Caco-2 (cell line): ENCODE results near the gene LRRC49. TPM values are rescaled to one million over a fixed set of nuclear protein-coding genes. Genes with fewer than 3 reads are reported as not detected.

Experiments
- BruUV-seq: library from RNA; stranded (reverse); fragments of 400-500 nt; replicated peaks from 2 replicates; lab custom pipeline; 2021; lab: Mats Ljungman, UMichigan
- CTCF ChIA-PET: fragments of 300-600 bp; sonication (Branson Sonifier 250); formaldehyde crosslinking; loops from one replicate; lab custom pipeline; 2022; ENCODE audit warnings: antibody characterized with exemption; lab: Charles Lee
- POLR2A ChIA-PET: fragments of 300-600 bp; sonication (Branson Sonifier 250); formaldehyde crosslinking; loops from one replicate; lab custom pipeline; 2022; ENCODE audit warnings: antibody characterized with exemption; lab: Charles Lee
- DNase-seq, 2 experiments: peaks; one replicate each; pipeline versions ENCODE4 v3.0.0 to v3.0.0-alpha.2; 2020 to 2022
- H3K27me3 ChIP-seq: replicated peaks from 2 replicates; pipeline ENCODE4 v1.6.0; 2011; ENCODE audit warnings: low read length; ENCODE audit not compliant: control insufficient read depth, insufficient read depth
- H3K36me3 ChIP-seq: 2 replicates; pipeline ENCODE4 v1.5.1; 2011; ENCODE audit warnings: low read length; ENCODE audit not compliant: control insufficient read depth, insufficient read depth
- H3K4me1 ChIP-seq: fragments of 250-450 bp; sonication (Bioruptor Pico); 2 replicates; pipeline ENCODE4 v1.5.1; 2020; ENCODE audit warnings: mild to moderate bottlenecking
- H3K4me3 ChIP-seq: 2 replicates; pipeline ENCODE4 v1.5.1; 2011; ENCODE audit warnings: low read depth, mild to moderate bottlenecking, control low read depth, low read length
- H3K9me3 ChIP-seq: fragments of 250-450 bp; sonication (Bioruptor Pico); 2 replicates; pipeline ENCODE4 v1.5.1; 2020; ENCODE audit warnings: mild to moderate bottlenecking, moderate library complexity
- H3K27ac Mint-ChIP-seq: one replicate; pipeline ENCODE4 v1.8.0; 2022; ENCODE audit warnings: mixed read lengths; ENCODE audit not compliant: unreplicated experiment
- H3K27me3 Mint-ChIP-seq: one replicate; pipeline ENCODE4 v1.8.0; 2022; ENCODE audit warnings: mixed read lengths; ENCODE audit not compliant: insufficient read depth, unreplicated experiment
- H3K36me3 Mint-ChIP-seq: one replicate; pipeline ENCODE4 v1.8.0; 2022; ENCODE audit warnings: mild to moderate bottlenecking, mixed read lengths; ENCODE audit not compliant: insufficient read depth, unreplicated experiment
- H3K4me1 Mint-ChIP-seq: one replicate; pipeline ENCODE4 v1.8.0; 2022; ENCODE audit warnings: low read depth, mixed read lengths; ENCODE audit not compliant: unreplicated experiment
- H3K4me3 Mint-ChIP-seq: one replicate; pipeline ENCODE4 v1.8.0; 2022; ENCODE audit warnings: mild to moderate bottlenecking, moderate library complexity, mixed read lengths; ENCODE audit not compliant: unreplicated experiment
- H3K9me3 Mint-ChIP-seq: one replicate; pipeline ENCODE4 v1.8.0; 2022; ENCODE audit warnings: mixed read lengths; ENCODE audit not compliant: unreplicated experiment
- intact Hi-C: fragments of 100-400 bp; cut with micrococcal nuclease; formaldehyde crosslinking; loops from one replicate; pipeline ENCODE4 v1.10.0; 2022; ENCODE audit not compliant: unreplicated experiment
- total RNA-seq: library from RNA; stranded (reverse); gene quantifications from 2 replicates; pipeline ENCODE4 v1.2.3, GENCODE V29; 2022
- TF ChIP-seq, protein P1 (sequence below), 2 experiments: fragments of 200-600 bp in 1 of 2; IDR thresholded peaks; 1 replicate in 1 of 2; 2 replicates in 1 of 2; pipeline versions ENCODE4 v1.5.1 to v1.8.0; 2011 to 2022; ENCODE audit warnings: antibody characterized with exemption in 1 of 2, control low read depth in 1 of 2, inconsistent platforms in 1 of 2, low read depth in 1 of 2, low read length in 1 of 2, mild to moderate bottlenecking in 1 of 2, moderate library complexity in 1 of 2; ENCODE audit not compliant: insufficient read depth in 1 of 2, severe bottlenecking in 1 of 2, unreplicated experiment in 1 of 2

Gene LRRC49
- total RNA-seq, 1 experiment from 2014 or later, result 0.82 TPM

DNA sequence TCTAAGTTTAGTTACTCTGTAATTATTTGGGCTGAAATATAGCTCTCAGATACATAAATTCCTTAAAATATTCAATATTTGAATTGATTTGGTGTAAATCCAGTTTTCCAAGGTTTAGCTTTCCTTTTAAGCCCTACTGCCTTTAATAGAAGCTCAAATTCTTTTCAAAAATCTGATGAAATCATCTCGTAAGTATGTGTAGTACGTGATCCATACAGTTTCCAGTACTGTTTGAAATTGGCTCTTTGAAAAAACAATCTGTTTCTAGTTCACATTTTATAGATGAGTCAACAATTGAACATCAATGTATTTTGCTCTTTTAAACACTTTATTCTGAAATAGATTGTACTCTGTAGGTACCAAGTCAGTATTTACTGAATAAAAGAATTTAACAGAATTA, 84.2 kb downstream of the LRRC49 start:
- no peaks in the 10 kb centered on the region for H3K9me3 Mint-ChIP-seq
- H3K36me3 Mint-ChIP-seq, result no peaks in the 10 kb centered on the region
- ChIA-PET CTCF (no interaction called here), POLR2A (no interaction called here)
- H3K4me1 Mint-ChIP-seq, result no peaks in the 10 kb centered on the region
- H3K27me3 Mint-ChIP-seq, result no peaks in the 10 kb centered on the region
- TF ChIP-seq, protein P1, sequence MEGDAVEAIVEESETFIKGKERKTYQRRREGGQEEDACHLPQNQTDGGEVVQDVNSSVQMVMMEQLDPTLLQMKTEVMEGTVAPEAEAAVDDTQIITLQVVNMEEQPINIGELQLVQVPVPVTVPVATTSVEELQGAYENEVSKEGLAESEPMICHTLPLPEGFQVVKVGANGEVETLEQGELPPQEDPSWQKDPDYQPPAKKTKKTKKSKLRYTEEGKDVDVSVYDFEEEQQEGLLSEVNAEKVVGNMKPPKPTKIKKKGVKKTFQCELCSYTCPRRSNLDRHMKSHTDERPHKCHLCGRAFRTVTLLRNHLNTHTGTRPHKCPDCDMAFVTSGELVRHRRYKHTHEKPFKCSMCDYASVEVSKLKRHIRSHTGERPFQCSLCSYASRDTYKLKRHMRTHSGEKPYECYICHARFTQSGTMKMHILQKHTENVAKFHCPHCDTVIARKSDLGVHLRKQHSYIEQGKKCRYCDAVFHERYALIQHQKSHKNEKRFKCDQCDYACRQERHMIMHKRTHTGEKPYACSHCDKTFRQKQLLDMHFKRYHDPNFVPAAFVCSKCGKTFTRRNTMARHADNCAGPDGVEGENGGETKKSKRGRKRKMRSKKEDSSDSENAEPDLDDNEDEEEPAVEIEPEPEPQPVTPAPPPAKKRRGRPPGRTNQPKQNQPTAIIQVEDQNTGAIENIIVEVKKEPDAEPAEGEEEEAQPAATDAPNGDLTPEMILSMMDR (IDR thresholded peaks at IDR 0.05; ENCODE audit: insufficient read depth in 1 of 2, low read depth in 1 of 2, low read length in 1 of 2, severe bottlenecking in 1 of 2, unreplicated experiment in 1 of 2), result no peak
- intact Hi-C loops, result loop anchor here (10.0 kb wide), 1 partner anchor 468 kb away; no protein-coding TSS in a partner anchor
- H3K27me3 ChIP-seq, result no peaks in the 10 kb centered on the region
- no peaks in the 10 kb centered on the region for H3K36me3 ChIP-seq
- no TSS peak for BruUV-seq
- H3K4me1 ChIP-seq, result no peaks in the 10 kb centered on the region
- H3K4me3 Mint-ChIP-seq, result no peak overlapping the region
- DNase-seq, result no peak
- no peak overlapping the region for H3K4me3 ChIP-seq
- no peaks in the 10 kb centered on the region for H3K9me3 ChIP-seq
- no peak overlapping the region for H3K27ac Mint-ChIP-seq

DNA sequence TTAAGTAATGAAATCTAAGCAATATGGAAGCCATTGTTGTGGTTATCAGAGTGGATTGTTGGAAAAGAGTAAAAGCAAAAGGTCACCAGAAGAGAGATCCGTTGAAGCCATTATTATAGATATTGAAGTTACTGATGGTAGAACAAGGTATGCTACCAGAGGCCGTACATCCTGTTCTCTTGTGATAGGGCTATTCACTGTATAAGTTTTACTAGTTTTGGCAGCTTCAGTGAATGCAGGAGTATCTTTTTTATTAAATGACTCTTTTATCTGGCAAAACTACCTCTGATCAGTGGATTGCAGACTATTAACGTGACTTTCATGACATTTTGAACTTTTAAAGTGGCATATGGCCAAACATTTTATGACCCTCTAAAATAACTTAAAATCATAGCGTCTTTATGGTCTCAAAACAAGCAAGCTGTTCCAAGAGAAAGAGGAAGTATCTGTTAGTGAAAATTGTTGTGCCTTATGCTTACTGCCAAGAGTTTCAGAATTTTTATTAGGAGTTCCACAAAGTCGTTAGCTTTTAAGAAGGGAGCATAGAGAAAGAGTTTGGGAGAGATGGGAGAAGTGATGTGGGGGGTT, 102.9 kb downstream of the LRRC49 start:
- intact Hi-C loops, result no loop called here

DNA sequence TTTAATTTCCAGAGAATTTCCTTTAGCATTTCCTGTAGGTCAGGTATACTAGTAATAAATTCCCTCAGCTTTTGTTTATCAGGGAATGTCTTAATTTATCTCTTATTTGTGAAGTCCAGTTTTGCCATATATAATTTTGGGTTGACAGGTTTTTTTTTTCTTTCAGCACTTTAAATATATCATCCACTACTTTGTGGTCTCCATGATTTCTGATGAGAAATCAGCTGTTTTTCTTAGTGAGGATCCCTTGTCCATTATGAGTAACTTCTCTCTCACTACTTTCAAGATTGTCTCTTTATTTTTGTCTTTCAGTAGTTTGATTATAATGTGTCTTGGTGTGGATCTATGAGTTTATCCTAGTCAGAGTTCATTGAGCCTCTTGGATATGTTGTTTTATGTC, 105.7 kb downstream of the LRRC49 start:
- CTCF ChIA-PET, result no interaction called here
- peaks cover 10% of the 10 kb centered on the region for H3K27me3 Mint-ChIP-seq
- intact Hi-C loops, result no loop called here
- H3K9me3 Mint-ChIP-seq, result peaks cover 20% of the 10 kb centered on the region
- Histone ChIP-seq H3K9me3 (no peaks in the 10 kb centered on the region), H3K27me3 (no peaks in the 10 kb centered on the region), H3K4me3 (no peak overlapping the region), H3K4me1 (no peaks in the 10 kb centered on the region), H3K36me3 (no peaks in the 10 kb centered on the region)
- no TSS peak for BruUV-seq
- no peak overlapping the region for H3K27ac Mint-ChIP-seq
- DNase-seq, result no peak
- TF ChIP-seq, protein P1 (IDR thresholded peaks at IDR 0.05; ENCODE audit: insufficient read depth in 1 of 2, low read depth in 1 of 2, low read length in 1 of 2, severe bottlenecking in 1 of 2, unreplicated experiment in 1 of 2), result no peak
- no peaks in the 10 kb centered on the region for H3K36me3 Mint-ChIP-seq
- no peak overlapping the region for H3K4me3 Mint-ChIP-seq
- no peaks in the 10 kb centered on the region for H3K4me1 Mint-ChIP-seq
- POLR2A ChIA-PET, result no interaction called here

More for the DNA sequence above, 102.9 kb downstream of the LRRC49 start:
- no peaks in the 10 kb centered on the region for H3K4me1 Mint-ChIP-seq
- Histone ChIP-seq H3K9me3 (no peaks in the 10 kb centered on the region), H3K4me1 (no peaks in the 10 kb centered on the region), H3K36me3 (no peaks in the 10 kb centered on the region), H3K27me3 (no peaks in the 10 kb centered on the region), H3K4me3 (no peak overlapping the region)
- no peak for DNase-seq
- BruUV-seq, result no TSS peak
- peaks cover 6% of the 10 kb centered on the region for H3K27me3 Mint-ChIP-seq
- no peak overlapping the region for H3K4me3 Mint-ChIP-seq
- no peak overlapping the region for H3K27ac Mint-ChIP-seq
- ChIA-PET CTCF (no interaction called here), POLR2A (no interaction called here)
- H3K36me3 Mint-ChIP-seq, result no peaks in the 10 kb centered on the region
- TF ChIP-seq, protein P1 (IDR thresholded peaks at IDR 0.05; ENCODE audit: insufficient read depth in 1 of 2, low read depth in 1 of 2, low read length in 1 of 2, severe bottlenecking in 1 of 2, unreplicated experiment in 1 of 2), result no peak
- H3K9me3 Mint-ChIP-seq, result peaks cover 20% of the 10 kb centered on the region
